NOMO-1 treated with dmso at 0.1 percent for 144 hours (cell line): ENCODE data around the gene FABP7.
"Not testable (repeated sequence)": the region's sequence is repeated elsewhere in the genome, so short reads cannot be mapped to it uniquely, and the experiment has no call there.

ENCODE experiments used
- DNase-seq: peaks from one replicate; lab custom pipeline; 2025; ENCODE audit not compliant: unreplicated experiment; lab: John Stamatoyannopoulos, UW

FABP7 gene

DNA sequence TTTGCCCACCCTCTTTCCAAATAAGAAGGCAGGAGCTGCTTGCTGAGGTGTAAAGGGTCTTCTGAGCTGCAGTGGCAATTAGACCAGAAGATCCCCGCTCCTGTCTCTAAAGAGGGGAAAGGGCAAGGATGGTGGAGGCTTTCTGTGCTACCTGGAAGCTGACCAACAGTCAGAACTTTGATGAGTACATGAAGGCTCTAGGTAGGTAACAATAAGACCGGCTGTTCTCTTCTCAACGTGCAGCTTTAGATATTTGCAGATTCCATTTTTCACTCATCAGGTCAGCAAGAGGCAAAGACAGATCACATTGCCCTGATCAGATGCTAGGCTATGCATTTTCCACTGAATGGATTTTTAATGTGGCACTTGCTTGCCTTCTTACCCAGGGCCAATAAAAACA lies at the start of gene FABP7:
TSS of gene FABP7 (plus strand) at position 50 of the 400 bp plus-strand sequence. CDS start at position 129, 79 bp downstream.
- DNase-seq: no peak

GRCh38 chr6:122730334-122730733 lies 49.2 kb upstream of the FABP7 start:
- DNase-seq: no peak

GRCh38 chr6:122730775-122731386 lies 48.6 kb upstream of the FABP7 start:
- DNase-seq: no peak

DNA sequence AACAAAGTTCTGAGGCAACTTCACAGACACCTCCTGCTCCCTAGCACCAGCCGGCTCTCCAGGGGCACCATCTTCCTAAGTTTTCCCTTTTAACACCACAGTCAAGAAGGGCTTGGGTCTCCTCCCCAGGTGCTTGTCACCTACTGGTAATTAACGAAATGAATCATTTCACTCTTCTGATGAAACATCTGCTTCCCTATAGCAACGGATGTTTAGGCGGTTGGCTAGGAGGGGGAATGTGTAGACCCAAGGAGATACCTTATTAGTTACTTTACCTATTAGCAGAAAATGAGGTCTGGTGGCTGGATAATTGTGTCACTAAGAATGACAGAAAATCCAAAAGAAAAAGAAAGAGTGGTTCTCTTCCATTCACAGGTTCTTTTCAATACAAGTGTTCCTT lies 46.3 kb upstream of the FABP7 start:
- no peak for DNase-seq

DNA sequence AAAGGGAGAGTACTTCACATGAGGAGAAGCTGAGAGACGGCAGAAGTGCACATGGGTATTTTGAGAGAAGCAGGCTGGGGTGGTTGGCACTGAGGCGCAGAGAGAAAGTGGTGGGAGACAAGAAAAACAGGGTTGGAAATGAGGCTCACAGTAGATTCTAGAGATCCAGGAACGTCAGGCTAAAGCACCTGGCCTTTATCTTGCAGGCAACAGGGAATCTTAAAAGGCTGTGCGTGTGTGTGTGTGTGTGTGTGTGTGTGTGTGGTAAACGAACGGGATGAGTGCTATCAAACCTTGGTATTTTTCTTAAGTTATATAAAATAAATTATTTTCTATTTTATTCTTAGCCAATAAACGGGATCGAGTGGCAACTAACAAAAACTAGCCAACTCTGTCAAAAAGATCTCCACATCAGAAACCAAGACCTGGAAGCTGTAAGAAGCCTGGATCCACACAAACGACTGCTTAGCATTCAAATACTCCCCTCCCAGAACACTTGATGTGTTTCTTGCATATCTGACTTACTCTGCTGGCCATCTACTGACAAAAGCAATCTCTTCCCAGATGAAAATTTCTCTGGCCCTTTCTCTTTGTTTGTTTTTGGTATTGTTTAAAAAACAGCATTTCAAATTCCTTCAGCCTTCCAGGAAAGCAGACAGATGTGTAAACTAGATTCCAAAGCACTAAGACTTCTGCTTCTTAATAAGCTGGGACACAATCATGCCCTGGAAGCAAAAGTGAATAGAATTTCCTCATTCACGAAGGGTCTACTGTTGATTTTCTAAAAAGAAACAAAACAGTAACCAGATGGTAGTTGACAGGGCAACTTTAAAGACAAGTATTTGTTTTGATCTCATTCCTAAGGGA lies 44.8 kb upstream of the FABP7 start:
- no peak for DNase-seq

DNA sequence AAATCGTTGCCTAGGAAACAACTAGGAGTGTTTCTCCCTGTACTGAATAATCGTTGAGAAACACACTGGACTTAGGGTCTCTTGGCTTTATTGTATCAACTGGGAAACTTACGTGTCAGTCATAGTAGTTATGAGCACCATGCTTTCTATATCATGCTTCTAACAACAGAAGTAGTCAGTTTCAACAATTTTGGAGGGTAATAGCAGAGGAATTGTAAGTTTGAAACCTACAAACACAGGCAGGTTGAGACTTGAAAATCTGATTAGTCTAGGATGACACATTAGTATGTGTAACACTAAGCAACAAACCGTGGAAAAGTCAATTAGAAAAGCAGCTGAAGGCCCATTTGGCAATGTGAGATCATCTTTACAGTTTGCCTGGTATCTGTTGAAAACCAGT lies 43.9 kb upstream of the FABP7 start:
- no peak for DNase-seq

DNA sequence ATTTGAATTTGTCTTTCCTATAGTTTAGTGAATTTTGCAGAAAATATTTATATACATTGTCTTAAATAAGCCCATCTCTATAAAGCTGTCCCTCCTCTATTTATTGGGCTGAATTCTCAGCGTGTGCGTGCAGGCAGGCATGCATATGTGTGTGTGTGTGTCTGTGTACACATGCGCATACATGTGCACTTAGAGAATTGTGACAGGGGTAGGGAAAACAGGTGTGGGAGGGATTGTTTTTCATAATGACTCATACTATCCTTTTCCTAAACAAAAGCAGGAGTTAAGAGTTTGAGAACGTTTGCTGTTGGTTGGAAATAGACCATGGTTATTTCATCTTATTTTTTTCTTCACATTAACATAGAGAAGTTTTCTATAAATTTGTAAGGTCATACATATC lies 43.4 kb upstream of the FABP7 start:
- DNase-seq: no peak

- DNase-seq: no peak
Measured at GRCh38 chr6:122736616-122737015, 42.9 kb upstream of the FABP7 start.

DNA sequence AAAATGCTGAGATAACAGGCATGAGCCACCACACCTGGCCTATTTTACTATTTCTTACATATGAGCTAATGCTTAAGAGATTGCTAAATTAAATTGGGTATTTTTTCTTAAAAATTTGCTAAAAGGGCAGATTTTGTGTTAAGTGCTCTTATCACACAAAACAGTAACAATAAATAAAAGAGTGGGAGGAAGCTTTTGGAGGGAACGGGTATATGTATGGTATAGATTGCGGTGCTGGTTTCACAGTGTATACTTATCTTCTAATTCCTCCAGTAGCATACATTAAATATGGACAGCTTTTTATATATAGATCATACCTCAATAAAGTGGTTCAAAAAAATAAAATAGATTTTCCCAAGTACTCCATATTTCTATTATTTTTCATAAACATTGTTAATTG lies 39.4 kb upstream of the FABP7 start:
- no peak for DNase-seq

GRCh38 chr6:122740936-122741335 lies 38.6 kb upstream of the FABP7 start:
- no peak for DNase-seq

- DNase-seq: not testable (repeated sequence)
Measured at GRCh38 chr6:122744247-122744646, 35.3 kb upstream of the FABP7 start.

DNA sequence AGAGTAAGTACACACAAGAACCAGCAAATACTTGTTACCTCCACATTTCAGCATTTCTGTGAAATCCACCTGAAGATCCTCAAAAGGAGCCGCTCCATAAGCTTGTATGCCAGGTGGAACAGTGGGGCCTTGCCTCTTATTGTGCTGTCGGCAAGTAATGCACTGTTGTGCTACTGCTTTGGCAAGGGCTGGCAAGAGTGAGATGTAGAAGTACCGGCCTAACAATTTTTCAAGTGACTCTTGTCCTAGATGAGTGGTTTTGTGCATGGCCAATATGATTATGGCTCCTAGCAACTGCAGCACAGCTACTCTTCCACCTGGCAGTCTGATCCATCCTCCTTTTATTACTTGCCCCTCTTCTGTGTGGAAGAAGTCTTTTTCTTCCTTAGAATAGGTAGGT lies 34.7 kb upstream of the FABP7 start:
- not testable (repeated sequence) for DNase-seq

- no peak for DNase-seq
Measured at GRCh38 chr6:122746688-122747087, 32.8 kb upstream of the FABP7 start.

DNA sequence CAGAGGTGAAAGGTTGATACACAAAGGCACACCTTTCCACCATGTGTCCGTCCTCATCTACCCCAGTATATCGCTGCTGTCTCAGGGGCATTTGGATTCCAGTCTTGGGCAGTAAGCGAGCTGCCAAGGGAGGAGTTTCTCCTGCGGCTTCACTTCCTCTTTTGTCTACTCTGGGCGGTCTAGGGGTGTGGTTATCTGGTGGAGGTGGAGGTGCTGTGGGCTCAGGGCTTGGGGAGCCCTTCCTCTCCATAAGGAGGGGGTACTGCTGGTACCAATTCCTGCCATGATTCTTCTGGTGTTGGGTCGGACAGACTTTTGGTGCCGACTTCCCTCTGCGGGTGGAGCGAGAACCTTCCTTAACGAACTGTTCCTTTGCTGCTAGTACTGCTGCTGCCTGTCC lies 31.9 kb upstream of the FABP7 start:
- DNase-seq: peak; percentile 69

GRCh38 chr6:122748945-122749344 lies 30.6 kb upstream of the FABP7 start:
- DNase-seq: not testable (repeated sequence)

DNA sequence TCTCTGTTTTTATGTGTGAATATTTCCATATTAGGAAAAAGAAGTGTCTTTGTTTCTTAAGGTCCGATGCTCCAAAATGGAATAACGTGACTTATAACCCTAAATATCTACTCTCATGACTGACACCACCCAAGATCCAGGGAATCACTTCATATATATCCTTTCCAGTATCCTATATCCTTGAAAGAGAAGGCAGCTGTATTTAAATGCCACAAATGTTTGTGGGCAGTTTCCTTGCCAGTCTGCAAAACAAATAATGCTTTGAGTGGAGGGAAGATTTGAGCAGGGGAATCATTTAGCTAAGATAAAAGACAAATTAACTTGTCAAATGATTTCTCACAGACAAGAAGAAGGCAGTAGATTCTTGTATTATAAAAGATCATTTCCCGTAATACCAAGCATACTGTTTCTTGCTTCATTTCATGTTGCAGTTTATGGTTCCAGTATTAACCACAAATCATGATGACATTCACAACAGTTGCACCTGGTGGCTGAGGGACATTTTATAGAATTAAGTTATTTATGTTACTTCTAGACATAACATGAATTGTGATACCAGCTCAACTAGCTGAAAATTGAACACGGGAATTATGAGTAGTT lies 30.0 kb upstream of the FABP7 start:
- DNase-seq: no peak

DNA sequence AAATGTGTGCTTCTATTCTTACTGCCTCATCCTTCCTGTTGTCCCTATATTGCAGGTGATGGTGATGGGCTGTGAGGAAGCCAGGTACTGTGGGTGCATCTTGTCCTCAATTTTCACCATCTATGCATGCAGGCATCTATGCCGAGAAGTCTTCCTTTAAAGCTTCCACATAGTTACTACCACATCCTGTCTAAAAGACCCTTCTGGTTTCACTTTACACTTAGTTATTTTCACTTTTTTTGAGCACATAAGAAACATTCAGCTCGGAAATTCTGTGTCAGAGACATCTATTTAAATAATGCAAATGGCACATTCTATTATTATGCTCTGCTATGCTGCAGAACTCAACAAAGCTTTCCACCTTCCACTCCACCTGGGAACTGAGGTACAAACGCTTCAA lies 28.2 kb upstream of the FABP7 start:
- DNase-seq: no peak

DNA sequence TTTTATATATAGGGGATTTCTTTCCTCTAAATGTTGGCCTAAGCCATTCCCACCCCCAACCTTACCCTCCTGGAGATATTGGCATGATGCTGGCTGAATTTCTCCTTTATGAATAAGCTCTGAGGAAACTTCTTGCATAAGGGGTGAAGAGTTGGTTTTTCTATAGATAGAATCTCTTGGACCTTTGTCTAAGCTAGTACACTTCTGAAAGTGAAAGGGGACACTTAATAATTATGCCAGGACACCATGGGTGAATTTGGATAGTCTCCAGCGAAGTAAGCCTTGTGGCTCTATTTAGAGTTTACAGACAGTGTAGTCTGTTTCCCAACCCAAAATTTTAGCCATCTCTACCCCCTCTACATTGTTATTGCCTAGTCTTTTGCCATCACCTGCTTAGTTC lies 27.1 kb upstream of the FABP7 start:
- DNase-seq: peak; percentile 50

GRCh38 chr6:122753000-122753687 lies 26.4 kb upstream of the FABP7 start:
- DNase-seq: no peak

GRCh38 chr6:122753688-122754056 lies 25.8 kb upstream of the FABP7 start:
- DNase-seq: no peak

DNA sequence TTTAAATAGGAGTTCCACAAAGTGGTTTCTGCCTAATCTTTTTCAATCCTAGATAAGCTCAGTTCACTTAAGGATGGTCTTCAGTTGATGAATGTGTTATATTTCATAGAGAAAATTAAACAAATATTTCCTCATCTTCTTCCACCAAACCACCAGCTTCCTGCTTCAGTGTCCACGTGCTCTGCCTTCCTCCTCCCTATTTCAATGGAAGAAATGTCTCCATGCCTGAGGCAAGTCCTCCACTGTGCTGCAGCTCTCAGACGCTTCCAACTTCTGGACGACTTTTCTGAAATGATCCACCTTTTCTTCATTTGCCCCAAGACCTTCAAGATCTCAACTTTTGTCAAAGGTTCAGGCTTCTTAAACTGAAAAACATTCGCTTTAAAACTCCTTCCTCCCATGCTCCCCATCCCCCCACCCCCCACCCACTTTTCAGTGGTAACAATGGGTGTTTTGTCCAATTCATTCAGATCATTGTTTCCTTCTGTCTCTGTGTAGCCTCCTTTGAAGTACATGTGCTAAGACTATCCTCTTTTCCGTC lies 25.3 kb upstream of the FABP7 start:
- DNase-seq: no peak
